ENCODE data around the gene GRK5. TPM values are rescaled to one million over a fixed set of nuclear protein-coding genes. Genes with fewer than 3 reads are reported as not detected.

The GRK5 gene
- total RNA-seq, 1 experiment from 2014 or later = 1.2 TPM

GRCh38 chr10:119320981-119321380 lies 113.6 kb downstream of the GRK5 start:
- H4K8ac ChIP-seq (replicated peaks; ENCODE audit: insufficient read length, low read depth, low read length) = no peak overlapping the region
- no peak for TF ChIP-seq CTCF (conservative IDR thresholded peaks at IDR 0.05)
- H3K79me2 ChIP-seq (ENCODE audit: insufficient read depth, low read length) = no peaks in the 10 kb centered on the region
- H3T11ph ChIP-seq (ENCODE audit: low read length) = no peak overlapping the region
- no peak overlapping the region for H2BK20ac ChIP-seq (ENCODE audit: low read depth, low read length, poor library complexity, severe bottlenecking)
- H3K36me3 Mint-ChIP-seq (ENCODE audit: insufficient read depth in 1 of 3, low read depth in 3 of 3) = peaks cover 3 to 9% (median 6%) of the 10 kb centered on the region in 3 experiments
- no peak overlapping the region for H3K23ac ChIP-seq (ENCODE audit: insufficient read length, low read depth, low read length)
- DNase-seq = no peak
- no peak overlapping the region for H4K5ac ChIP-seq (ENCODE audit: insufficient read length, low read depth, low read length)
- no peak overlapping the region for H3K9ac ChIP-seq (ENCODE audit: extremely low read depth, insufficient read length, low read length)
- H3K4me1 ChIP-seq (ENCODE audit: insufficient read depth, low read length) = peaks cover 2% of the 10 kb centered on the region; the same call in 1 of the 2 replicates
- H3K14ac ChIP-seq (ENCODE audit: insufficient read depth, low read length) = no peak overlapping the region
- no peak overlapping the region for H2BK12ac ChIP-seq (ENCODE audit: insufficient read length, low read depth, low read length)
- H3K4me1 Mint-ChIP-seq = peaks cover 36 to 40% of the 10 kb centered on the region in 2 experiments
- no peaks in the 10 kb centered on the region for H3K9me3 ChIP-seq (ENCODE audit: control insufficient read depth, low read depth, low read length)
- no peaks in the 10 kb centered on the region for H4K20me1 ChIP-seq (ENCODE audit: control insufficient read depth, insufficient read depth, insufficient read length)
- H3K79me1 ChIP-seq (ENCODE audit: insufficient read depth, low read depth, low read length, poor library complexity, severe bottlenecking) = no peaks in the 10 kb centered on the region
- no peak overlapping the region for H3K4me3 Mint-ChIP-seq
- no peak overlapping the region for H2BK5ac ChIP-seq (ENCODE audit: insufficient read length, low read length)
- H3K27me3 ChIP-seq (ENCODE audit: insufficient read depth, low read length) = no peaks in the 10 kb centered on the region
- H3K4me2 ChIP-seq (ENCODE audit: insufficient read depth, insufficient read length, low read length) = no peak overlapping the region
- no peak overlapping the region for H3K56ac ChIP-seq (ENCODE audit: insufficient read length, low read depth, low read length)
- peaks cover 7% of the 10 kb centered on the region for H3K27me3 Mint-ChIP-seq (ENCODE audit: low read depth)
- H2BK120ac ChIP-seq (ENCODE audit: low read depth, low read length, poor library complexity, severe bottlenecking) = no peak overlapping the region
- H2AK5ac ChIP-seq (ENCODE audit: insufficient read length, low read length) = no peak overlapping the region
- WGBS (ENCODE audit: extremely low coverage, insufficient read length, low lambda C conversion rate) = no CpG with 5 or more reads among the region's 6 CpGs
- H3K18ac ChIP-seq (ENCODE audit: insufficient read length, low read depth, low read length) = no peak overlapping the region
- H2AFZ ChIP-seq (ENCODE audit: low read length) = no peak overlapping the region
- no peak overlapping the region for H4K91ac ChIP-seq (ENCODE audit: insufficient read length, low read depth, low read length)
- no peak overlapping the region for H3K4ac ChIP-seq (ENCODE audit: low read depth, low read length)
- H2BK15ac ChIP-seq (ENCODE audit: low read depth, low read length) = no peak overlapping the region
- no peaks in the 10 kb centered on the region for H3K23me2 ChIP-seq (ENCODE audit: insufficient read length, low read depth, low read length, poor library complexity, severe bottlenecking)
- no peak overlapping the region; a peak in 1 of 7 replicates for H3K27ac Mint-ChIP-seq
- H3K27ac ChIP-seq (ENCODE audit: insufficient read length, low read depth, low read length) = no peak overlapping the region
- H3K9me3 Mint-ChIP-seq = peaks cover 0 to 8% of the 10 kb centered on the region in 2 experiments; a peak in 1 of 5 replicates

Measured in H9 (cell line).